Cortex of kidney (tissue), 1 donor: Measurements from ENCODE around the gene FLT4.

Experiments used
- DNase-seq: peaks from one replicate; lab custom pipeline; 2025; lab: John Stamatoyannopoulos, UW

The FLT4 gene

DNA sequence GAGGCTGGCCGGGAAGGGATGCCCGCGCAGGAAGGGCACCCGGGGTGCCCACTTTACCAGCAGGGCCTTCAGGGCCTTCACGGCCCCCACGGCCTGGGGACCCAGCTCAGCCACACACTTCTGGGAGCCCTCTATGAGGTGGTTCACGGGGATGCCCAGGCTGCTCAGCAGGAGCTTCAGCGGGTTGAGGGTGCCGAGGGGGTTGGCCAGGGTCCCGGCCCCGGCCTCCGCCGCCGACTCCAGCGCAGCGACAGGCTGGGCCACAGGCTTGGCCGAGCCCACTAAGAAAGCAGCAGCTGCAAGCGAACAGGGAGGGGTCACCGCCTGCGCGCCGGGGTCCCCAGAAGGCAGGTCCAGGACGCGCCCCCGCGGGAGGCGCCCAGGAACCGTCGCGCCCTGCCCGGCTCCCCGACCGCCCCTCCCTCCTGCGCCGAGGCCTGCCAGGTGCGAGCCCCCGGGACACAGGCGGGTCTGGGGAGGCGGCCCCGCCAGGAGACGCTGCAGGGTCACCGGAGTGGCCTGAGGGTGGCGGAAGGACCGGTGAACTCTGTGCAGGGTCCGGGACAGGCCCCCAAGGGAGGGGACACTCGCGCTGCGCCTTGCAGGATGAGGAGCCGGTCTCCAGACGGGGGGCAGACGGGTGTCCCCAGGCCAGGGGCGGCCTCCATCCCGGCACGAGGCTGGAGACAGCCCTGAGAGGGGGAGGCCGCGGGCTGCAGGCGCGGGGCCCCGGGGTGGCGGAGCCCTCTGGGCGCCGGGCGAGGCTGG lies 58.7 kb downstream of the FLT4 start:
- no peak for DNase-seq

GRCh38 chr5:180589771-180590542 lies 59.4 kb downstream of the FLT4 start:
- no peak for DNase-seq

DNA sequence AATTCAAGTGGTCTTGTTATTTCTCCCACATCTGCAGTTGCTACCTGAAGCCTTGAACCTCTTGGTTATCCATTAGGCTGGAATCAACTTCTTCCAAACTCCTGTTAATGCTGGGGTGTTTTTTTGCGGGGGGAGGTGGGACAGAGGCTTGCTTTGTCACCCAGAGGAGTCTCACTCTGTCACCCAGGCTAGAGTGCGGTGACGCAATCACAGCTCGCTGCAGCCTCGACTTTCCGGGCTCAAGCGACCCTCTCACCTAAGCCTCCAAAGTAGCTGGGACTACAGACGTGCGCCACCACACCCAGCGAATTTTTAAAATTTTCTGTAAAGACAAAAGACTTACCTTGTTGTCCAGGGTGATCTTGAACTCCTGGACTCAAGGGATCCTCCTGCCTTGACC lies 62.5 kb downstream of the FLT4 start:
- DNase-seq = no peak

DNA sequence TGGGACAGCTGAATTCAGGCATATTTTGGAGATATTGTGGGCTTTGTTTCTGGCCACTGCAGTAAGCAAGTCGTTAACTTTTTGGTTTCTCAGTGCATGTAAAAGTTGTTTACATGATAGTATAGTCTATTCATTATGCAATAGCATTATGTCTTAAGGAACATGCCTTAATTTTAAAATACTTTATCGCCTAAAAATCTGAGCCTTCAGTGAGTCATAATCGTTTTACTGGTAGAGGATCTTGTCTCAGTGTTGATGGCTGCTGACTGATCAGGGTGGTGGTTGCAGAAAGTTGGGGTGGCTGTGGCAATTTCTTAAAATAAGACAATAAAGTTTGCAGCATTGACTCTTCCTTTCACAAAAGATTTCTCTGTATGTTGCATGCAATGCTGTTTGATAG lies 63.2 kb downstream of the FLT4 start:
- no peak for DNase-seq

DNA sequence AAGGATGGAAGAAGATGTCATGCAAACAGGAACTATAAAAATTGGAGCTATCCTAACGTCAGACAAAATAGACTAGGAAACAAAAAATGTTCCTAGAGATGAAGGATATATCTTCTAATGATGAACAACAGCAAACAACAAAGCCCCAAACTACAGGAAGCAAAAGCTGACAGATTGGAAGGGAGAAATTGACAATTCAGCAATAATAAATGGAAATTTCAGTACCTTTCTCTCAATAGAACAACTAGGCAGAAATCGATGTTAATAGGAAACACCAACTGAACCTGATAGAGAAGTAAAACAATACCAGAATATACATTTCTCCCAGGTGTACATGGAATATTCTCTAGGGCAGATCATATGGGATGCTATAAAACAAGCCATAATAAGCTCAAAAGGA lies 65.7 kb downstream of the FLT4 start:
- no peak for DNase-seq

GRCh38 chr5:180580681-180581080 lies 68.7 kb downstream of the FLT4 start:
- DNase-seq = no peak

GRCh38 chr5:180575571-180575970 lies 73.8 kb downstream of the FLT4 start:
- DNase-seq = no peak

DNA sequence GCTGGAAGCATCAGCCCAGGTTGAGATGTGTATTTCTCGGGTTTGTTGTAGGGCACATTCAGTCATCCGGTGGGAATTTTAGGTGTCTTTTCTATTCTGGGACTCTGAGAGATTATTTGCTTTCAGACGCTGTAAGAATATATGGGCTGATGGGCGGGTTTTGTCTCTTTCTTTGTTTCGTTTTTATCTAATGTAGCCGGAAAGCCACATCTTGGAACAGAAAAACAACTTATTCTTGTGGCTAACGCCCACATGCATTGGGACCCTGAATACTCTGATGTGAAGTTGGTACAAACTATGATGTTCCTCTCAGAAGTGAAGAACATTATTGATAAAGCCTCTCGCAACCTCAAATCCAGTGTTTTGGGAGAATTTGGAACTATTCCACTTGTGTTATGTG lies 80.5 kb downstream of the FLT4 start:
- no peak for DNase-seq

GRCh38 chr5:180563994-180564393 lies 85.4 kb downstream of the FLT4 start:
- DNase-seq = no peak

DNA sequence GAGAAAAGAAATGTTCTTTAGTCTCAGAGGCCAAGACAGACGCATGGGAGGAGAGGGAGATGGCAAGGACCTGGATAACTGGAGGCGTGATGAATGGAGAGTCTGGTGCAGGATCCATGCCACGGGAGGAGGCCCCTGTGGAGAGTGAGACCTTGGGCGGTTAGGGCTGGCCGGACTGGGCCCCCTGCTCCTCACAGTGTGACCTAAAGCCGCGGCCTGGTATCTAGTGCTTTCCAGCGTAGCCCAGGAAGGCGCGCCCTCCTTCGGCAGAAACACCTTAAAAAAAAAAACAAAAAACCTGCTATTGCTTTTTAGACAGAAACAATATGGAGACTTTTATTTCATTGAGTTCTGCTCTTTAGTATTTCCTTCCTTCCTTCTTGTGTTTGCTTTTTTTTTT lies 91.2 kb downstream of the FLT4 start:
- DNase-seq = no peak

- DNase-seq = no peak
These were observed 92.1 kb downstream of the FLT4 start for GRCh38 chr5:180557217-180557809.

DNA sequence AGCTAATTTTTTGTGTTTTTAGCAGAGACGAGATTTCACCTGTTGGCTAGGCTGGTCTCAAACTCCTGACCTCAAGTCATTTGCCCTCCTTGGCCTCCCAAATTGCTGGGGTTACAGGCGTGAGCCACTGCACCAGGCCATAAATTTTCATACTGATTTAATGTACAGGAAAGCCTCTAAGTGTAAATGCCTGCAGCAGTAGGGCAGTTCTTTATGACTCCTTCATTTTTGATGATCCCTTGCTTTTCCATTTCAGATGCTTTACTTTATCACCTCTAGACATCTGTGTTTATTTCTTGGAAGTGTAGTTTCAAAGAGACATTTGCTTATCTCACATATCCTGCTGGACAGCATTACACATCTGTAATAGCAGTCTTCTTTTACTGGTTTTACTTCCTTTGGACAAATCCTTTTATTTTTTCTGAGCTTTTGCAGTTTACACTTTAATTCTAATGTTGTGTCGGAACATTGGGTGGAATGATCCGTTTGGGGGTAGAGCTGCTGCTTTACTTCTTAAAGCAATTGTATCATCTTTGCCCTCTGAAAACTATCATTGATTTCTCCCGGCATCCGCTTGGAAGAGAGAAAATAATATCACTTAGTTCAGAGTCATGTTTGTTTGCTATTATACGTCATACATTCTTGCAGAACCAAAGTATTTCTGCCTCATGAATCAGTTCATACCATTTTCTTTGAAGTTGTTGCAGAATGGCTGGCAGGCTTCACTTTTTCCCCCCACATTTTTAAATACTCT lies 94.1 kb downstream of the FLT4 start:
- no peak for DNase-seq

DNA sequence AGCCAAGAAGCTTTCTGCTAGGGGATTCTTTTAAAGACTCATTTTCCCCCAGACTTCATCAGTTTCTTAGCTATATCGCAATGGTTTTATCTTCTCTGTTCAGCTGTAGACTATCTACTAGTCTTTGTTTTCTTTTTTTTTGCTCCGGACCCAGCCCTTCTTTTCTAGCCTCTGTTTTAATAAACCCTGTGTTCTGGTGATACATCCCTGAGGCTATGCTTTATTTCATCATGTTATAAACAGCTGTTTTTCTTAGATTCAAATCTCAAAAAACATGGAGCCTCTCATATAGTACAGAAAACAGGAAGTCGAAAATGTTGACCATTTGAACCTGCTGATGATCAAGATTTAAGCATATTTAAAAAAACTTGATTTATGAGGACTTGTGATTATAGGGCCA lies 95.9 kb downstream of the FLT4 start:
- DNase-seq = no peak
